Smooth muscle cell (in vitro differentiated cells): Measurements from ENCODE around the gene HMCN1. TPM values are rescaled to one million over a fixed set of nuclear protein-coding genes. Genes with fewer than 3 reads are reported as not detected.

Experiments
- DNase-seq: peaks from one replicate; lab custom pipeline; 2025; ENCODE audit not compliant: unreplicated experiment; lab: John Stamatoyannopoulos, UW
- H2AFZ ChIP-seq: fragments of 200-600 bp; sonication (generic); 2 replicates; pipeline ENCODE4 v1.6.0; 2016; ENCODE audit warnings: antibody characterized with exemption, low read depth, mild to moderate bottlenecking
- H3F3A ChIP-seq: fragments of 200-600 bp; sonication (generic); 2 replicates; pipeline ENCODE4 v1.6.0; 2017; ENCODE audit warnings: antibody characterized with exemption, low read depth
- H3K27ac ChIP-seq: fragments of 200-600 bp; sonication (generic); 2 replicates; pipeline ENCODE4 v1.5.1; 2016; ENCODE audit warnings: low read depth, mild to moderate bottlenecking
- H3K27me3 ChIP-seq: fragments of 200-600 bp; sonication (generic); 2 replicates; pipeline ENCODE4 v1.6.1; 2016; ENCODE audit warnings: low read depth, mild to moderate bottlenecking
- H3K36me3 ChIP-seq: fragments of 200-600 bp; sonication (generic); 2 replicates; pipeline ENCODE4 v1.5.1; 2016; ENCODE audit warnings: low read depth
- H3K4me1 ChIP-seq: fragments of 200-600 bp; sonication (generic); 2 replicates; pipeline ENCODE4 v1.5.1; 2016; ENCODE audit warnings: low read depth
- H3K4me2 ChIP-seq: fragments of 200-600 bp; sonication (generic); 2 replicates; pipeline ENCODE4 v1.6.0; 2016; ENCODE audit warnings: mild to moderate bottlenecking
- H3K4me3 ChIP-seq: fragments of 200-600 bp; sonication (generic); 2 replicates; pipeline ENCODE4 v1.5.1; 2016; ENCODE audit warnings: mild to moderate bottlenecking
- H3K79me2 ChIP-seq: fragments of 200-600 bp; sonication (generic); 2 replicates; pipeline ENCODE4 v1.6.0; 2016; ENCODE audit warnings: low read depth, mild to moderate bottlenecking
- H3K9ac ChIP-seq: fragments of 200-600 bp; sonication (generic); 2 replicates; pipeline ENCODE4 v1.6.0; 2016; ENCODE audit warnings: low read depth
- H3K9me3 ChIP-seq: fragments of 200-600 bp; sonication (generic); replicated peaks from 2 replicates; pipeline ENCODE4 v1.5.1; 2016; ENCODE audit warnings: low read depth
- H4K20me1 ChIP-seq: fragments of 200-600 bp; sonication (generic); 2 replicates; pipeline ENCODE4 v1.6.0; 2016; ENCODE audit warnings: low read depth
- CTCF ChIP-seq: fragments of 200-600 bp; sonication (generic); IDR thresholded peaks from 2 replicates; pipeline ENCODE4 v1.5.1; 2017; ENCODE audit warnings: borderline replicate concordance, mild to moderate bottlenecking, antibody characterized with exemption; ENCODE audit not compliant: insufficient read depth, poor library complexity, severe bottlenecking
- WGBS: methylation state at CpG from one replicate; pipeline ENCODE4 v1.1.7; 2016; ENCODE audit warnings: low lambda C conversion rate; 5-methylcytosine and 5-hydroxymethylcytosine counted together
- polyA plus RNA-seq: library from polyadenylated mRNA; unstranded; fragments of >200 nt; fragmentation: Nextera tagmentation; extraction: Ambion mirVana; gene quantifications from 2 replicates; pipeline ENCODE4 v1.2.1, GENCODE V29; 2016
- total RNA-seq: library from RNA; depleted of rRNA; stranded (reverse); fragments of >200 nt; gene quantifications from 2 replicates; pipeline ENCODE4 v1.2.3, GENCODE V29; 2014

The HMCN1 gene
- total and polyA plus RNA-seq, 2 experiments from 2014 or later, result 18.9 to 118 TPM

- no peak overlapping the region for H2AFZ ChIP-seq
- no peaks in the 10 kb centered on the region for H3K4me1 ChIP-seq
- H3K9ac ChIP-seq, result no peak overlapping the region
- 89% methylated on average over 1 of the region's 1 CpG for WGBS
- H3K9me3 ChIP-seq, result no peaks in the 10 kb centered on the region
- no peaks in the 10 kb centered on the region for H3K27me3 ChIP-seq
- peaks cover 19% of the 10 kb centered on the region for H3K36me3 ChIP-seq
- no peak overlapping the region for H3K4me3 ChIP-seq
- no peak for TF ChIP-seq CTCF
- H3K79me2 ChIP-seq, result no peaks in the 10 kb centered on the region
- no peak for DNase-seq
- H3F3A ChIP-seq, result no peaks in the 10 kb centered on the region
- H4K20me1 ChIP-seq, result no peaks in the 10 kb centered on the region
- no peak overlapping the region for H3K27ac ChIP-seq
- H3K4me2 ChIP-seq, result no peak overlapping the region
Measured at GRCh38 chr1:186104459-186104858, 370.3 kb downstream of the HMCN1 start.

- H3K79me2 ChIP-seq, result no peaks in the 10 kb centered on the region
- no peaks in the 10 kb centered on the region for H3K4me1 ChIP-seq
- no peak for TF ChIP-seq CTCF
- peaks cover 24% of the 10 kb centered on the region for H3K36me3 ChIP-seq
- no peak overlapping the region for H3K27ac ChIP-seq
- H3K9ac ChIP-seq, result no peak overlapping the region
- no peaks in the 10 kb centered on the region for H3K9me3 ChIP-seq
- H4K20me1 ChIP-seq, result no peaks in the 10 kb centered on the region
- H3K4me2 ChIP-seq, result no peak overlapping the region
- no peak overlapping the region for H3K4me3 ChIP-seq
- no peaks in the 10 kb centered on the region for H3F3A ChIP-seq
- no peak for DNase-seq
- no peak overlapping the region for H2AFZ ChIP-seq
- no peaks in the 10 kb centered on the region for H3K27me3 ChIP-seq
- WGBS, result 98% methylated on average over 2 of the region's 2 CpGs
Measured at GRCh38 chr1:186112280-186112679, 378.1 kb downstream of the HMCN1 start.

- H3K27ac ChIP-seq, result no peak overlapping the region
- no peak for DNase-seq
- peaks cover 25% of the 10 kb centered on the region for H3K36me3 ChIP-seq
- no peaks in the 10 kb centered on the region for H3K4me1 ChIP-seq
- no peak overlapping the region for H3K4me3 ChIP-seq
- no peaks in the 10 kb centered on the region for H3K79me2 ChIP-seq
- H3K9me3 ChIP-seq, result no peaks in the 10 kb centered on the region
- no peaks in the 10 kb centered on the region for H4K20me1 ChIP-seq
- H3K9ac ChIP-seq, result no peak overlapping the region
- H2AFZ ChIP-seq, result no peak overlapping the region
- no peak for TF ChIP-seq CTCF
- no peaks in the 10 kb centered on the region for H3K27me3 ChIP-seq
- H3F3A ChIP-seq, result no peaks in the 10 kb centered on the region
- H3K4me2 ChIP-seq, result no peak overlapping the region
Measured at GRCh38 chr1:186113461-186113860, 379.3 kb downstream of the HMCN1 start.

GRCh38 chr1:186118724-186119123 is 384.5 kb downstream of the HMCN1 start:
- Histone ChIP-seq H3K4me3 (no peak overlapping the region), H3K27me3 (no peaks in the 10 kb centered on the region), H3K36me3 (peaks cover 25% of the 10 kb centered on the region), H4K20me1 (no peaks in the 10 kb centered on the region), H3F3A (no peaks in the 10 kb centered on the region), H3K4me1 (no peaks in the 10 kb centered on the region), H3K4me2 (no peak overlapping the region), H3K9ac (no peak overlapping the region), H3K79me2 (no peaks in the 10 kb centered on the region), H3K9me3 (no peaks in the 10 kb centered on the region), H3K27ac (no peak overlapping the region), H2AFZ (no peak overlapping the region)
- TF ChIP-seq CTCF, result no peak
- no peak for DNase-seq
- 93% methylated on average over 1 of the region's 1 CpG for WGBS
